WTC11 (cell line): Measurements from ENCODE around the gene MMP24OS. TPM values are rescaled to one million over a fixed set of nuclear protein-coding genes. Genes with fewer than 3 reads are reported as not detected.

Experiments
- ATAC-seq: fragments of 200-7000 bp; cut with Tn5 transposase; 2 replicates; pipeline ENCODE4 v1.10.0; 2021; ENCODE audit warnings: mild to moderate bottlenecking, moderate library complexity
- CTCF ChIA-PET: fragments of 300-600 bp; sonication (Branson Sonifier 250); formaldehyde crosslinking; loops from one replicate; lab custom pipeline; 2021; ENCODE audit warnings: antibody characterized with exemption; lab: Charles Lee
- POLR2A ChIA-PET: fragments of 350-600 bp; sonication (Branson Sonifier 250); formaldehyde crosslinking; loops from one replicate; lab custom pipeline; 2021; ENCODE audit warnings: antibody characterized with exemption; lab: Charles Lee
- DNase-seq: peaks from one replicate; pipeline ENCODE4 v3.0.0; 2021; ENCODE audit warnings: low spot score
- H3K27ac Mint-ChIP-seq: 2 replicates; pipeline ENCODE4 v1.8.0; 2021; ENCODE audit warnings: mixed read lengths
- H3K27me3 Mint-ChIP-seq: 2 replicates; pipeline ENCODE4 v1.8.0; 2021; ENCODE audit warnings: low read depth, mild to moderate bottlenecking, moderate library complexity, mixed read lengths
- H3K36me3 Mint-ChIP-seq: 2 replicates; pipeline ENCODE4 v1.8.0; 2021; ENCODE audit warnings: mixed read lengths
- H3K4me1 Mint-ChIP-seq: 2 replicates; pipeline ENCODE4 v1.8.0; 2022; ENCODE audit warnings: mixed read lengths
- H3K4me3 Mint-ChIP-seq: 2 replicates; pipeline ENCODE4 v1.8.0; 2021; ENCODE audit warnings: mild to moderate bottlenecking, moderate library complexity, mixed read lengths
- H3K9me3 Mint-ChIP-seq: 2 replicates; pipeline ENCODE4 v1.8.0; 2021; ENCODE audit warnings: mixed read lengths
- CTCF ChIP-seq: fragments of 200-600 bp; IDR thresholded peaks from 2 replicates; pipeline ENCODE4 v1.8.0; 2022; ENCODE audit warnings: antibody characterized with exemption
- EMX1 ChIP-seq: fragments of 250-450 bp; sonication (Bioruptor Pico); IDR thresholded peaks from 2 replicates; pipeline ENCODE4 v1.8.0; 2021; ENCODE audit warnings: mild to moderate bottlenecking
- ERG ChIP-seq: fragments of 250-450 bp; sonication (Bioruptor Pico); IDR thresholded peaks from 2 replicates; pipeline ENCODE4 v1.8.0; 2021; ENCODE audit warnings: mild to moderate bottlenecking
- HMGA2 ChIP-seq: fragments of 250-450 bp; sonication (Bioruptor Pico); IDR thresholded peaks from 2 replicates; pipeline ENCODE4 v1.4.0; 2021; ENCODE audit warnings: mild to moderate bottlenecking, moderate library complexity
- IRF1 ChIP-seq: sonication (generic); formaldehyde crosslinking; IDR thresholded peaks from 2 replicates; pipeline ENCODE4 v1.8.0; 2023; ENCODE audit warnings: missing genetic modification reagents
- MAX ChIP-seq: sonication (generic); formaldehyde crosslinking; IDR thresholded peaks from 2 replicates; pipeline ENCODE4 v1.8.0; 2022; ENCODE audit warnings: mild to moderate bottlenecking, missing genetic modification reagents
- NFATC4 ChIP-seq: fragments of 250-450 bp; sonication (Bioruptor Pico); IDR thresholded peaks from 2 replicates; pipeline ENCODE4 v1.9.0; 2021; ENCODE audit warnings: mild to moderate bottlenecking
- NFYB ChIP-seq: sonication (generic); formaldehyde crosslinking; conservative IDR thresholded peaks from 2 replicates; pipeline ENCODE4 v1.8.0; 2022; ENCODE audit warnings: low read depth, missing genetic modification reagents
- NR1H2 ChIP-seq: sonication (generic); formaldehyde crosslinking; IDR thresholded peaks from 2 replicates; pipeline ENCODE4 v1.9.0; 2021; ENCODE audit warnings: mild to moderate bottlenecking, moderate library complexity, missing genetic modification reagents
- RORB ChIP-seq: fragments of 250-450 bp; sonication (Bioruptor Pico); IDR thresholded peaks from 2 replicates; pipeline ENCODE4 v1.9.0; 2021; ENCODE audit warnings: mild to moderate bottlenecking
- SMAD3 ChIP-seq: sonication (generic); formaldehyde crosslinking; IDR thresholded peaks from 2 replicates; pipeline ENCODE4 v1.8.0; 2022; ENCODE audit warnings: missing genetic modification reagents, mild to moderate bottlenecking, borderline replicate concordance
- SP1 ChIP-seq: sonication (generic); formaldehyde crosslinking; conservative IDR thresholded peaks from 2 replicates; pipeline ENCODE4 v1.8.1; 2022; ENCODE audit warnings: missing genetic modification reagents
- TCF7 ChIP-seq: sonication (generic); formaldehyde crosslinking; IDR thresholded peaks from 2 replicates; pipeline ENCODE4 v1.8.0; 2022; ENCODE audit warnings: mild to moderate bottlenecking, low read depth, missing genetic modification reagents, moderate library complexity
- ZBTB21 ChIP-seq: sonication (generic); formaldehyde crosslinking; IDR thresholded peaks from 2 replicates; pipeline ENCODE4 v1.8.1; 2023; ENCODE audit warnings: mild to moderate bottlenecking, missing genetic modification reagents, borderline replicate concordance
- ZNF121 ChIP-seq: sonication (generic); formaldehyde crosslinking; IDR thresholded peaks from 2 replicates; pipeline ENCODE4 v1.8.0; 2023; ENCODE audit warnings: missing genetic modification reagents
- ZNF219 ChIP-seq: sonication (generic); formaldehyde crosslinking; IDR thresholded peaks from 2 replicates; pipeline ENCODE4 v1.8.0; 2023; ENCODE audit warnings: missing genetic modification reagents, mild to moderate bottlenecking, borderline replicate concordance
- ZNF317 ChIP-seq: sonication (generic); formaldehyde crosslinking; IDR thresholded peaks from 2 replicates; pipeline ENCODE4 v1.8.1; 2023; ENCODE audit warnings: low read depth, mild to moderate bottlenecking, moderate library complexity, missing genetic modification reagents, borderline replicate concordance
- ZNF423 ChIP-seq: fragments of 250-450 bp; sonication (Bioruptor Pico); IDR thresholded peaks from 2 replicates; pipeline ENCODE4 v2.1.2; 2022; ENCODE audit warnings: mild to moderate bottlenecking, moderate library complexity
- ZNF671 ChIP-seq: fragments of 250-450 bp; sonication (Bioruptor Pico); IDR thresholded peaks from 2 replicates; pipeline ENCODE4 v1.8.0; 2021; ENCODE audit warnings: mild to moderate bottlenecking
- ZSCAN18 ChIP-seq: fragments of 250-450 bp; sonication (Bioruptor Pico); IDR thresholded peaks from 2 replicates; pipeline ENCODE4 v2.1.2; 2022; ENCODE audit warnings: mild to moderate bottlenecking, moderate library complexity
- total RNA-seq: library from RNA; stranded (reverse); gene quantifications from 3 replicates; pipeline ENCODE4 v1.2.3, GENCODE V29; 2021
- TF ChIP-seq, protein P1 (sequence below): sonication (generic); formaldehyde crosslinking; conservative IDR thresholded peaks from 2 replicates; pipeline ENCODE4 v1.8.1; 2022; ENCODE audit warnings: mild to moderate bottlenecking, missing genetic modification reagents
- TF ChIP-seq, protein P2 (sequence below): sonication (generic); formaldehyde crosslinking; IDR thresholded peaks from 2 replicates; pipeline ENCODE4 v1.8.0; 2022; ENCODE audit warnings: missing genetic modification reagents
- TF ChIP-seq, protein P3 (sequence below): sonication (generic); formaldehyde crosslinking; IDR thresholded peaks from 2 replicates; pipeline ENCODE4 v1.8.0; 2022; ENCODE audit warnings: mild to moderate bottlenecking, missing genetic modification reagents
- TF ChIP-seq, protein P4 (sequence below): sonication (generic); formaldehyde crosslinking; IDR thresholded peaks from 2 replicates; pipeline ENCODE4 v1.8.1; 2022; ENCODE audit warnings: low read depth, missing genetic modification reagents, borderline replicate concordance

The MMP24OS gene
- total RNA-seq, 1 experiment from 2014 or later = 50.6 TPM

DNA sequence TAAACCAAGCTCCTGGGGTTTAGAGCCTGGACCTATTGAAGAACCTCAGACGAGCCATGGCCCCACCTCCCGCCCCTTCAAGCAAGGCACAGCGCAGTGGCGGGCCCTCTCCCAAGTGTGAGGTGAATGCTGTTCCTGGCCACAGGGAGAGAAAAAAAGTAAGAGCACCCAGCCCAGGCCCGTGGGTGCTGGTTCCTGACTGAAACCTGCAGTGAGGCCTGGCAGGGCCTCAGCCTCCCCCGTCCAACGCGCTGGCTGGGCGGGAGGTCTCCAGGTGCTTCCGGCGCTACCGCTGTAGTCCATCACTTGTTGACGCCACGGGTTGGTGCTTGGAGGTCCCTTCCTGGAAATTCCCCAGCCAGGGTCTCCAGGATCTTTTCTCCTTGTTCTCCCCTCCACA, 19.8 kb upstream of the MMP24OS start:
- H3K27me3 Mint-ChIP-seq = peaks cover 4% of the 10 kb centered on the region
- H3K4me3 Mint-ChIP-seq = no peak overlapping the region
- ChIA-PET POLR2A (no interaction called here), CTCF (interaction anchor here (1.0 to 4.6 kb wide), 5 partner anchors 9 to 142 kb away, joined by 3 to 25 read pairs (median 5); partner anchors contain the start of gene EIF6)
- ATAC-seq (no peak), DNase-seq (no peak)
- H3K27ac Mint-ChIP-seq = no peak overlapping the region
- no peaks in the 10 kb centered on the region for H3K36me3 Mint-ChIP-seq
- TF ChIP-seq SP1 (no peak), SMAD3 (CRISPR knock-in tag) (no peak), ZSCAN18 (no peak), ZBTB21 (CRISPR knock-in tag) (no peak), TCF7 (CRISPR knock-in tag) (no peak), NR1H2 (CRISPR knock-in tag) (no peak), IRF1 (CRISPR knock-in tag) (no peak), ZNF121 (CRISPR knock-in tag) (no peak), NFYB (CRISPR knock-in tag) (no peak), ZNF423 (CRISPR knock-in tag) (no peak), ZNF219 (CRISPR knock-in tag) (no peak), ZNF671 (CRISPR knock-in tag) (no peak), NFATC4 (CRISPR knock-in tag) (no peak), RORB (CRISPR knock-in tag) (no peak), HMGA2 (no peak)
- TF ChIP-seq, protein P1, sequence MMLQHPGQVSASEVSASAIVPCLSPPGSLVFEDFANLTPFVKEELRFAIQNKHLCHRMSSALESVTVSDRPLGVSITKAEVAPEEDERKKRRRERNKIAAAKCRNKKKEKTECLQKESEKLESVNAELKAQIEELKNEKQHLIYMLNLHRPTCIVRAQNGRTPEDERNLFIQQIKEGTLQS = no peak
- TF ChIP-seq, protein P2, sequence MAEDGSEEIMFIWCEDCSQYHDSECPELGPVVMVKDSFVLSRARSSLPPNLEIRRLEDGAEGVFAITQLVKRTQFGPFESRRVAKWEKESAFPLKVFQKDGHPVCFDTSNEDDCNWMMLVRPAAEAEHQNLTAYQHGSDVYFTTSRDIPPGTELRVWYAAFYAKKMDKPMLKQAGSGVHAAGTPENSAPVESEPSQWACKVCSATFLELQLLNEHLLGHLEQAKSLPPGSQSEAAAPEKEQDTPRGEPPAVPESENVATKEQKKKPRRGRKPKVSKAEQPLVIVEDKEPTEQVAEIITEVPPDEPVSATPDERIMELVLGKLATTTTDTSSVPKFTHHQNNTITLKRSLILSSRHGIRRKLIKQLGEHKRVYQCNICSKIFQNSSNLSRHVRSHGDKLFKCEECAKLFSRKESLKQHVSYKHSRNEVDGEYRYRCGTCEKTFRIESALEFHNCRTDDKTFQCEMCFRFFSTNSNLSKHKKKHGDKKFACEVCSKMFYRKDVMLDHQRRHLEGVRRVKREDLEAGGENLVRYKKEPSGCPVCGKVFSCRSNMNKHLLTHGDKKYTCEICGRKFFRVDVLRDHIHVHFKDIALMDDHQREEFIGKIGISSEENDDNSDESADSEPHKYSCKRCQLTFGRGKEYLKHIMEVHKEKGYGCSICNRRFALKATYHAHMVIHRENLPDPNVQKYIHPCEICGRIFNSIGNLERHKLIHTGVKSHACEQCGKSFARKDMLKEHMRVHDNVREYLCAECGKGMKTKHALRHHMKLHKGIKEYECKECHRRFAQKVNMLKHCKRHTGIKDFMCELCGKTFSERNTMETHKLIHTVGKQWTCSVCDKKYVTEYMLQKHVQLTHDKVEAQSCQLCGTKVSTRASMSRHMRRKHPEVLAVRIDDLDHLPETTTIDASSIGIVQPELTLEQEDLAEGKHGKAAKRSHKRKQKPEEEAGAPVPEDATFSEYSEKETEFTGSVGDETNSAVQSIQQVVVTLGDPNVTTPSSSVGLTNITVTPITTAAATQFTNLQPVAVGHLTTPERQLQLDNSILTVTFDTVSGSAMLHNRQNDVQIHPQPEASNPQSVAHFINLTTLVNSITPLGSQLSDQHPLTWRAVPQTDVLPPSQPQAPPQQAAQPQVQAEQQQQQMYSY = no peak
- TF ChIP-seq, protein P3, sequence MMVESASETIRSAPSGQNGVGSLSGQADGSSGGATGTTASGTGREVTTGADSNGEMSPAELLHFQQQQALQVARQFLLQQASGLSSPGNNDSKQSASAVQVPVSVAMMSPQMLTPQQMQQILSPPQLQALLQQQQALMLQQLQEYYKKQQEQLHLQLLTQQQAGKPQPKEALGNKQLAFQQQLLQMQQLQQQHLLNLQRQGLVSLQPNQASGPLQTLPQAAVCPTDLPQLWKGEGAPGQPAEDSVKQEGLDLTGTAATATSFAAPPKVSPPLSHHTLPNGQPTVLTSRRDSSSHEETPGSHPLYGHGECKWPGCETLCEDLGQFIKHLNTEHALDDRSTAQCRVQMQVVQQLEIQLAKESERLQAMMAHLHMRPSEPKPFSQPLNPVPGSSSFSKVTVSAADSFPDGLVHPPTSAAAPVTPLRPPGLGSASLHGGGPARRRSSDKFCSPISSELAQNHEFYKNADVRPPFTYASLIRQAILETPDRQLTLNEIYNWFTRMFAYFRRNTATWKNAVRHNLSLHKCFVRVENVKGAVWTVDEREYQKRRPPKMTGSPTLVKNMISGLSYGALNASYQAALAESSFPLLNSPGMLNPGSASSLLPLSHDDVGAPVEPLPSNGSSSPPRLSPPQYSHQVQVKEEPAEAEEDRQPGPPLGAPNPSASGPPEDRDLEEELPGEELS (CRISPR knock-in tag) = no peak
- H3K4me1 Mint-ChIP-seq = peaks cover 5% of the 10 kb centered on the region; the same call in 1 of the 2 replicates
- no peaks in the 10 kb centered on the region for H3K9me3 Mint-ChIP-seq

DNA sequence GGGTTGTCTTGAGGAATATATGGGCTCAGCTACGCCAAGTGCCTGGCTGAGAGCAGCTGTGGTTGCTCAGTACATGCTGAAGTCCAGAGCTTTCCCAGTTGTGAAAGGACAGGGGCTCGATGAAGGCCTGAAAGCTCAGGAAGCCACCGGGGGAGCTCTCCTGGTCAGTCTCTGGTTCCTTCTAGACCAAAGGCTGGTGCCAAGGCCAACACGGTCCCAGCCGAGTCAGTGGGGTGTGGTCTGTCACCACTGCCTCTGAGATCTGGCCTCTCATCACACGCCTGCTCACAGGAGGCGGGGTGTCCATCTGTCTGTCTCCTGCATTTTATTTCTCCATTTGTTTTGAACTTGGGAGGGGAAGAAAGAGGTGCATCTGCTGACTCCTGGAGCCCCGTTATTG, 19.2 kb upstream of the MMP24OS start:
- Mint-ChIP-seq H3K4me3 (no peak overlapping the region), H3K27ac (no peak overlapping the region; the same call in 1 of the 2 replicates), H3K4me1 (peaks cover 5% of the 10 kb centered on the region; the same call in 1 of the 2 replicates), H3K27me3 (peaks cover 4% of the 10 kb centered on the region), H3K9me3 (no peaks in the 10 kb centered on the region), H3K36me3 (no peaks in the 10 kb centered on the region)
- ATAC-seq (peak; percentile 43), DNase-seq (no peak)
- POLR2A ChIA-PET = no interaction called here
- CTCF ChIA-PET = interaction anchor here (0.9 to 4.6 kb wide), 7 partner anchors 9 to 201 kb away, joined by 3 to 25 read pairs (median 4); partner anchors contain the start of gene EIF6
- TF ChIP-seq, protein P4, sequence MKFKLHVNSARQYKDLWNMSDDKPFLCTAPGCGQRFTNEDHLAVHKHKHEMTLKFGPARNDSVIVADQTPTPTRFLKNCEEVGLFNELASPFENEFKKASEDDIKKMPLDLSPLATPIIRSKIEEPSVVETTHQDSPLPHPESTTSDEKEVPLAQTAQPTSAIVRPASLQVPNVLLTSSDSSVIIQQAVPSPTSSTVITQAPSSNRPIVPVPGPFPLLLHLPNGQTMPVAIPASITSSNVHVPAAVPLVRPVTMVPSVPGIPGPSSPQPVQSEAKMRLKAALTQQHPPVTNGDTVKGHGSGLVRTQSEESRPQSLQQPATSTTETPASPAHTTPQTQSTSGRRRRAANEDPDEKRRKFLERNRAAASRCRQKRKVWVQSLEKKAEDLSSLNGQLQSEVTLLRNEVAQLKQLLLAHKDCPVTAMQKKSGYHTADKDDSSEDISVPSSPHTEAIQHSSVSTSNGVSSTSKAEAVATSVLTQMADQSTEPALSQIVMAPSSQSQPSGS (CRISPR knock-in tag) = no peak
- TF ChIP-seq ZNF219 (CRISPR knock-in tag) (no peak), ZNF317 (CRISPR knock-in tag) (no peak), CTCF (no peak), MAX (CRISPR knock-in tag) (no peak), ERG (CRISPR knock-in tag) (no peak), EMX1 (no peak)
